GM21576 (cell line): ENCODE data around the gene XYLT1.
"Not testable (repeated sequence)": the region's sequence is repeated elsewhere in the genome, so short reads cannot be mapped to it uniquely, and the experiment has no call there.

ENCODE experiments used
- ATAC-seq: cut with Tn5 transposase; IDR thresholded peaks from one replicate; pipeline ENCODE4 v1.9.1; 2021; ENCODE audit warnings: mild to moderate bottlenecking, moderate library complexity; ENCODE audit not compliant: unreplicated experiment

The XYLT1 gene

GRCh38 chr16:17470908-17471718, at the start of gene XYLT1:
XYLT1 (minus strand) TSS chr16:17470960; CDS start chr16:17470796, 164 bp downstream.
- ATAC-seq, result no peak

- no peak for ATAC-seq
These were observed 49.4 kb upstream of the XYLT1 start for GRCh38 chr16:17520111-17520510.

DNA sequence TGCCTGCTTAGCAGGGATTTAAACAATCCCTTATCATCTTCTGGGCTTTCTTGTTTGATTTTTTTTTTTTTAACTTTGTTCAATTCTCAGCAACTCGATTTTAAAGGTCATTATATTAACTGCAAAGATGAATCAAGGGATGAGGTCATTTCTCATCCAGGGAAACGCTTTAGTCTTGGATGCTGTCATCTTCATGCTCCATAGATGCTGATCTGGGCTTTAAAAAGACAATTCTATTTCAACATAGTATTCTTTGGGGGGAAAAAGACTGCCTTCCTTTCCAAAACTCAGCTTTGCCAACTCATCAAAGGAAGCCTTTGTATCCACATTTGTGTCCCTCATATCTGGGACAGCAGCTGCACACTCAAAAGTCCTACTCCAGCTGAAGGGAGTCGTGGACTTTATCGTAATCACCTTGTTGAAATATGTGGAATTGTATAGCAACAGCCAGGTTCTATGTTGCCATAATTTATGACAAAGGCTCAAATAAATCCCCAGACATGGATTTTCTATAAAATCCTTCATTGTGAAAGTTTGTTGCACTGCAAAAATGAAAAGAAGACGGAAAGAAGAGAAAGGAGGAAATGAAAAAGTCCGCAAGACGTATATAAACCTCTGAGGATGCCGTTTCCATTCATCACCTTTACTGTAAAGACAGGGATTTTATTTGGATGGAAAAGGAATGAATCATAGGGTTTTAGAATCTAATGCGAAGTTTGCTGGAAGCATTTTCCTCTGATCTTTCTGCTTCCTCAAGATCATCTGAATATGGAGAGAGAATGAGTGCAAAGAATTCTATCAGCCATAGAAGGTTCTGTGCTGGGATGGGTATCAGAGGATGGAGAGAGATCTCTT, 48.6 kb upstream of the XYLT1 start:
- ATAC-seq, result no peak

DNA sequence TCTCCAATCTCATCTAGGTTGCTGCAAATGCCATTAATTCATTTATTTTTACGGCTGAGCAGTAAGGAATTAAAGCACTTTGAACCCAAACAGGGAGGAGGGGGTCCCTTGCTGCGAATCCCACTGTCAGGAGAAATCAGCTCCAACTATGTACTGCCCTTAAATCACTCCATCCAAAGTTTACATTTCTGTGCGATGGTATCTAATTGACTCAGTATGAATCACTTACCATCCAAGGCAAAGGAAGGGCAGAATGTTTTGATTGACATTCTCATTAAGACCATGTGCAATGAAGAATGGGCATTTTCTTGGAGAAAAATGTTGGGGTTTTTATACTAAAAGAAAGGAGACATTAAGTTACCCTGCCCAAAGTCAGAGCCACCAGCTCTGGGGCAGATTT, 47.7 kb upstream of the XYLT1 start:
- no peak for ATAC-seq

- no peak for ATAC-seq
These were observed 44.9 kb upstream of the XYLT1 start for GRCh38 chr16:17515421-17516210.

- no peak for ATAC-seq
These were observed 42.0 kb upstream of the XYLT1 start for GRCh38 chr16:17512636-17513220.

DNA sequence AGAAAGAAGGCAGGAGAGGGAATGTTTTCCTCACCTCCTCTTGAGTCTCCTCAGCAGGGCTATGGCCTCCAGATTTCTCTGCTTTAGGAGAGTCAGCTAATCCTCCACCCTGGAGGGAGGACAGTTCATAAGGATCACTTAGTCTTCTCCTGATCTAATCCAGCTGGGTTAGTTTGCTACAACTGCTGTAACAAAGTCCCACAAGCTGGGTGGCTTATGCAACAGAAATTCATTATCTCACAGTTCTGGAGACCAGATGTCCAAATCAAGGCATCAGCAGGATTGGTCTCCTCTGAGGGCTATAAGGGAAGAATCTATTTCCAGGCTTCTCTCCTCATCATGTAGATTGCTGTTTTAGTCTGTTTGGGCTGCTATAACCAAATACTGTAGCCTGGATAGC, 40.6 kb upstream of the XYLT1 start:
- no peak for ATAC-seq

GRCh38 chr16:17510567-17510966, 39.8 kb upstream of the XYLT1 start:
- no peak for ATAC-seq

DNA sequence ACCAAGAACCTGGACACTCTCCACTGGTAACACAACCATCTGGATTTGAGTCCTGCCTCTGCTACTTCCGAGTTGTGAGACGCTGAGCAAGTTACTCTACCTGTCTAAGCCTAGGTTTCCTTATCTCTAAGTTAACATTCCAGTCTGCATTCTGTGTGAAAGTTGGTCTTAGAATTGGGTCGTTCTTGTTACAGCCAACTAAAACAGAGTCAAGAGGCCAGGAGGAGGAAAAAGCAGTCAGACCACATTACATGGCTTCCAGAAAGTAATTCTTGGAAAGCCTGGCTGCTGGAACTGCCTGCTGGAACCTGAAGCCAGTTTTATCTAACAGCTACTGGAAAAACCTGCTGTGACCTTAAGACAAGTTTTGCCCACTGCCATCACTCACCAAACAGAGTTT, 38.4 kb upstream of the XYLT1 start:
- no peak for ATAC-seq

DNA sequence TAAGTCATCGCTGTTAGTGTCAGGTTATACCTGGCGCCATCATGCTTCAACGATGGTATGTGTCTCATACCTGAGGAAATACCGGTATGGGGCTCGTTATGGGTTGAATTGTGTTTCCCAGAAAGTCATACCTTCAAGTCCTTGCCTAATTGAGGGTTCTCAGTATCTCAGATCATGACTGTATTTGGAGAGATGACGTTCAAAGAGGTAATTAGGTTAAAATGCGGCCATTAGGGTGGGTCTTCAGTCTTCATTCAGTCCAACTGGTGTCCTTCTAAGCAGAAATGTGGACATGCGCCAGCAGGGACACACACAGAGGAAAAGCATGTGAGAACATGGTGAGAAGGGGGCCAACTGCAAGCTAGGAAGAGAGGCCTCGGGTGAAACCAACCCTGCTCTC, 37.5 kb upstream of the XYLT1 start:
- no peak for ATAC-seq

DNA sequence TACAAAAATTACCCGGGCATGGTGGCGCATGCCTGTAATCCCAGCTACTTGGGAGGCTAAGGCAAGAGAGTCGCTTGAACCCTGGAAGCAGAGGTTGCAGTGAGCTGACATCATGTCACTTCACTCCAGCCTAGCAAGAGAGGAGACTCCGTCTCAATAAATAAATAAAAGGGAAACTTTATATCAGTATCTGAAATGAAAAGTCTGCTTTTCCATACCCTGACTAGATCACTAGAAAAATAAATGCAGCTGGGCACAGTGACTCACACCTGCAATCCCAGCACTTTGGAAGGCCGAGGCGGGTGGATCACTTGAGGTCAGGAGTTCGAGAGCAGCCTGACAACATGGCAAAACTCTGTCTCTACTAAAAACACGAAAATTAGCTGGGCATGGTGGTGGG, 36.8 kb upstream of the XYLT1 start:
- ATAC-seq, result not testable (repeated sequence)

- not testable (repeated sequence) for ATAC-seq
These were observed 35.1 kb upstream of the XYLT1 start for GRCh38 chr16:17505828-17506227.

DNA sequence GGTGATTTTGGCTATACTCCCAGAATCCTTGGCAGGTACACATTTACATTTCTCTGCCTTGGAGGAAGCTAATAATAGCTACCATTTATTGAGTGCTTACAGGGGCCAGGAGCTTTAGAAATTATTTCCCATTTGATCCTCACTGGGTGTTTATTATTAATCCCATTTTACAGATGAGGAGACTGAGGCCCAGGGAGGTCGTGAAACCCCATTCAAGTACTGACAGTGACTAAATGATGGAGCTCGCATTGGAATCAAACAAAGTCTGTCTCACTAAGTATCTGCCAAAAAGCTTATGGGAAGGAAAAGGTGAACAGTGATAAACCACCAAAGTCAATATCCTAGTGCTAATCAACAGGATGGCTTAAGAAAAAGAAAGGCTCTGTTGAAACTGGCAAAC, 33.3 kb upstream of the XYLT1 start:
- ATAC-seq, result no peak

DNA sequence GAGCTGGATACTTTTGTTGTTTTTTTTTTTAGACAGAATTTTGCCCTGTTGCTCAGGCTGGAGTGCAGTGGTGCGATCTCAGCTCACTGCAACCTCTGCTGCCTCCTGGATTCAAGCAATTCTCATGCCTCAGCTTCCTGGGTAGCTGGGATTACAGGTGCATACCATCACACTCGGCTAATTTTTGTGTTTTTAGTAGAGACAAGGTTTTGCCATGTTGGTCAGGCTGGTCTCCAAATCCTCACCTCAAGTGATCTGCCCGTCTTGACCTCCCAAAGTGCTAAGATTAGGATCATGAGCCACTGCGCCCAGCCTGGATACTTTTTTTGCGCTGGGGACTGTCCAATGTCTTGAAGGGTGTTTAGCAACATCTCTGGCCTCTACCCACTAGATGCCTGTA, 32.6 kb upstream of the XYLT1 start:
- no peak for ATAC-seq

DNA sequence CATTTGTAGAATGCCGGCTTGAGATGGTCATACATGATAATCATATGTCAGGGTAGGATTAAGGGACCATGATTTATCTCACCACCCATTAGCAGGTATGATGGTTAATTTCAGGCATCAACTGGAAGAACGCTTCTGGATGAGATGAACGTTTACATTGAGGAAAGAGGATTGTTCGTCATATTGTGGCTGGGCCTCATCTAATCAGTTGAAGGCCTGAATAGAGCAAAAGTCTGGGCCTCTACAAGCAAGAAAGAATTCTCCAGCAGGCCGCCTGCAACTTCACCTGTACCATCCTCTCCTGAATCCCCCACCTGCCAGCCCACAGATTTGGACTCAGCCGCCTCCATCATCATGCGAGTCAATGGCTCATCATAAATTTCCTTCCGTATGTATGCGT, 30.6 kb upstream of the XYLT1 start:
- ATAC-seq, result no peak

- no peak for ATAC-seq
These were observed 28.6 kb upstream of the XYLT1 start for GRCh38 chr16:17499223-17499902.

DNA sequence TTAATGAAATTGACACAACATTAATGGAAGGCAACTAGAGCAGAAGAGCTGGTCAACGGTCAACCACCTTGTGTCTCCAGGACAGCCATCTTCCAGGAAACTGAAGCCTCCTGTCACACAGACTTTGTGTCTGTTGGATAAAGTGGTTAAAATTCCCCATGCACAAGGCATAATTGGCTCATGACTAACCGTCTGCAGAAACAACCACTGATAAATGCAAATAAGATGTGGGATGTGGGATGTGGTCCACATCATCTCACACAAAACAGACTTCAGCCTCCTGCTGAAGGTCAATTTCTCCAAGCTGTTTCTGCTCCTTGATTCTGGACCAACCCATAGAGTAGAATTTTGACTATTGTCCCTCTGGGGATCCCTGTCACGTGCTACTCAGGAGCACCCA, 26.9 kb upstream of the XYLT1 start:
- ATAC-seq, result no peak

- ATAC-seq, result no peak
These were observed 26.1 kb upstream of the XYLT1 start for GRCh38 chr16:17496891-17497290.

DNA sequence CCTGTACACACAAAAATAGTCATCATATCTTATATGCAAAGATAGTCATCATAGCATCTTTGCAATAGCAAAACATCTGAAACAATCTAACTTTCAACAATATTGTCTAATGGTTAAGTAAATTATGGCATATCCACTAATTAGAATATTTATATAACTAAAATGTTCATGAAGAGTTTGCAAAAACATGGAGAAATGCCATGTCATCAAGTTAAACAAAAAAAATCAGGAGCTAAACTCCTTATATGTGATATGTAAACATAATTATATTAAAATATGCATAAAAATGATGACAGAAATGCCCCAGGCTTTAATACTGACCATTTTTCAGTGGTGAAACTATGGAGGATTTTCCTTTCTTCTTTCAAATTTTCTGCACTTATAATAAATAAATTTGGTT, 22.3 kb upstream of the XYLT1 start:
- no peak for ATAC-seq

DNA sequence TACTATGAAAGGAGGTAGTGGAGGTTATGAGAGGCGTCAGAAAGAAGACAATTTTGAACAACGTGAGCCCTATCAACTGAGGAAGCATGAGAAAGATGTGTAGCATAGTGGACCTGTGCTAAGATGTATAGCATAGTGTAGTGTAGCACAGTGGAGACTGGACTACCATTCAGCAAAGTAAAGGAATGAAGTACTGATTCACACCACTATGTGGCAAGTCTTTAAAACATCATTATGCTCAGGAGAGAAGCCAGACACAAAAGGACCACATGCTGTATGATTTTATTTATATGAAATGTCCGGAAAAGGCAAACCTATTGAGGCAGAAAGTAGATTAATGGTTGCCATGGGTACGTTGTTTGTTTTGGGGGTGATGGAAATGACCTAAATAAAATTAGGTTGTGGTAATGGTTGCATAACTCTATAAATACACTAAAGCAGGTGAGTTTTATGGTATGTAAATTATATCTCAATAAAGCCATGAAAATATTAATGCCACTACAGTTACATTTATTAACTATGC, 20.4 kb upstream of the XYLT1 start:
- ATAC-seq, result no peak
